NB4 (cell line): ENCODE measurements around the gene DMPK.

ENCODE experiments used
- CTCF ChIP-seq: IDR thresholded peaks from one replicate; pipeline ENCODE4 v1.5.1; 2012; ENCODE audit warnings: low read depth, low read length
- MAX ChIP-seq: IDR thresholded peaks from 2 replicates; pipeline ENCODE4 v1.6.1; 2011; ENCODE audit warnings: low read depth, low read length
- POLR2A ChIP-seq: IDR thresholded peaks from 2 replicates; pipeline ENCODE4 v1.6.1; 2011; ENCODE audit warnings: mild to moderate bottlenecking; ENCODE audit not compliant: insufficient read length; ENCODE audit errors: extremely low read depth

GRCh38 chr19:45826934-45827333 lies 44.6 kb upstream of the DMPK start:
- TF ChIP-seq POLR2A (no peak), CTCF (no peak), MAX (no peak)
